ENCODE data around the gene LTBP3. TPM values are rescaled to one million over a fixed set of nuclear protein-coding genes. Genes with fewer than 3 reads are reported as not detected.

Gene LTBP3
- total and polyA plus RNA-seq, 2 donors (not counting 1 experiment from before 2014, with no cell fraction given) = 37.3 to 40.4 TPM

DNA sequence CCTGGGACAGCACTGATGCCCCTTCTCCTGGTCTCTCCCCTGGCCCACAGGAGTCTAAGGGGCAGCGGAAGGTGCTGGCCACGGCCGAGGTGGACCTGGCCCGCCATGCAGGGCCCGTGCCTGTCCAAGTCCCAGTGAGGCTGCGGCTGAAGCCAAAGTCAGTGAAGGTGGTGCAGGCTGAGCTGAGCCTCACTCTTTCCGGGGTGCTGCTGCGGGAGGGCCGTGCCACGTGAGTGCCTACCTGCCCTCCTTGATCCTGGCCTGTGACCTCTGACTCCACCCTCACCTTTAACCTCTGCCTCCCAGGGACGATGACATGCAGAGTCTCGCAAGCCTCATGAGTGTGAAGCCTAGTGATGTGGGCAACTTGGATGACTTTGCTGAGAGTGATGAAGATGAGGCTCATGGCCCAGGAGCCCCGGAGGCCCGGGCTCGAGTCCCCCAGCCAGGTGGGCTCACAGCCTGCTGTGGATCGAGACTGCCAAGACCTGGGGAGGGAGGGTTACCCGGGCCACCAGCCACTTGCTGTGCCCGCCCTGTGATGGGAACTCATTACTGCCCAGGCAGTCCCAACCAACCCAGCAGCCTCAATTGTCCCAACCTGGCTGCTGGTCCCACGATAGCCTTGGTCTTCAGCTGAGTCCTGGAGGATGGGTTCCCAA, 22.0 kb upstream of the LTBP3 start:
- Histone ChIP-seq H2AFZ (ENCODE audit: low read length) (no peak overlapping the region), H3K79me2 (ENCODE audit: control insufficient read depth, insufficient read depth, low read length) (peaks cover 12% of the 10 kb centered on the region), H3K9ac (ENCODE audit: insufficient read depth, low read length) (no peak overlapping the region), H3K27me3 (ENCODE audit: control insufficient read depth, insufficient read depth, low read length) (no peaks in the 10 kb centered on the region), H3K4me2 (ENCODE audit: extremely low read depth, insufficient read depth, low read length) (no peak overlapping the region), H3K4me1 (ENCODE audit: control insufficient read depth, extremely low read depth, insufficient read depth, low read length) (peaks cover 20% of the 10 kb centered on the region), H3K4me3 (replicated peaks in 1 of 4; ENCODE audit: control extremely low read depth in 1 of 4, insufficient read depth in 1 of 4, low read depth in 3 of 4, low read length in 4 of 4) (no peak overlapping the region), H3K36me3 (ENCODE audit: control insufficient read depth, insufficient read depth, low read length) (peaks cover 27% of the 10 kb centered on the region), H4K20me1 (ENCODE audit: control insufficient read depth, extremely low read depth, insufficient read depth, low read length) (no peaks in the 10 kb centered on the region), H3K9me3 (ENCODE audit: control insufficient read depth, insufficient read depth, low read depth, low read length) (no peaks in the 10 kb centered on the region), H3K27ac (ENCODE audit: insufficient read depth, low read length) (no peak overlapping the region)
- TF ChIP-seq, protein P1, sequence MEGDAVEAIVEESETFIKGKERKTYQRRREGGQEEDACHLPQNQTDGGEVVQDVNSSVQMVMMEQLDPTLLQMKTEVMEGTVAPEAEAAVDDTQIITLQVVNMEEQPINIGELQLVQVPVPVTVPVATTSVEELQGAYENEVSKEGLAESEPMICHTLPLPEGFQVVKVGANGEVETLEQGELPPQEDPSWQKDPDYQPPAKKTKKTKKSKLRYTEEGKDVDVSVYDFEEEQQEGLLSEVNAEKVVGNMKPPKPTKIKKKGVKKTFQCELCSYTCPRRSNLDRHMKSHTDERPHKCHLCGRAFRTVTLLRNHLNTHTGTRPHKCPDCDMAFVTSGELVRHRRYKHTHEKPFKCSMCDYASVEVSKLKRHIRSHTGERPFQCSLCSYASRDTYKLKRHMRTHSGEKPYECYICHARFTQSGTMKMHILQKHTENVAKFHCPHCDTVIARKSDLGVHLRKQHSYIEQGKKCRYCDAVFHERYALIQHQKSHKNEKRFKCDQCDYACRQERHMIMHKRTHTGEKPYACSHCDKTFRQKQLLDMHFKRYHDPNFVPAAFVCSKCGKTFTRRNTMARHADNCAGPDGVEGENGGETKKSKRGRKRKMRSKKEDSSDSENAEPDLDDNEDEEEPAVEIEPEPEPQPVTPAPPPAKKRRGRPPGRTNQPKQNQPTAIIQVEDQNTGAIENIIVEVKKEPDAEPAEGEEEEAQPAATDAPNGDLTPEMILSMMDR (conservative IDR thresholded peaks at IDR 0.05 in 1 of 2, IDR thresholded peaks at IDR 0.05 in 1 of 2; ENCODE audit: low read depth in 1 of 2, low read length in 2 of 2) = no peak
- no peak for TF ChIP-seq EZH2 (IDR thresholded peaks at IDR 0.05; ENCODE audit: low read length, missing control alignments)
- no peak for DNase-seq (ENCODE audit: low read depth in 2 of 2)

GRCh38 chr11:65579291-65579690, 21.1 kb upstream of the LTBP3 start:
- no peaks in the 10 kb centered on the region for H4K20me1 ChIP-seq (ENCODE audit: control insufficient read depth, extremely low read depth, insufficient read depth, low read length)
- no peak for TF ChIP-seq EZH2 (IDR thresholded peaks at IDR 0.05; ENCODE audit: low read length, missing control alignments)
- TF ChIP-seq, protein P1 (conservative IDR thresholded peaks at IDR 0.05 in 1 of 2, IDR thresholded peaks at IDR 0.05 in 1 of 2; ENCODE audit: low read depth in 1 of 2, low read length in 2 of 2) = no peak
- peaks cover 24% of the 10 kb centered on the region for H3K4me1 ChIP-seq (ENCODE audit: control insufficient read depth, extremely low read depth, insufficient read depth, low read length)
- peaks cover 12% of the 10 kb centered on the region for H3K79me2 ChIP-seq (ENCODE audit: control insufficient read depth, insufficient read depth, low read length)
- H3K9me3 ChIP-seq (ENCODE audit: control insufficient read depth, insufficient read depth, low read depth, low read length) = no peaks in the 10 kb centered on the region
- no peak overlapping the region for H3K27ac ChIP-seq (ENCODE audit: insufficient read depth, low read length)
- H3K4me3 ChIP-seq (replicated peaks in 1 of 4; ENCODE audit: control extremely low read depth in 1 of 4, insufficient read depth in 1 of 4, low read depth in 3 of 4, low read length in 4 of 4) = no peak overlapping the region
- no peak for DNase-seq (ENCODE audit: low read depth in 2 of 2)
- no peaks in the 10 kb centered on the region for H3K27me3 ChIP-seq (ENCODE audit: control insufficient read depth, insufficient read depth, low read length)
- no peak overlapping the region for H3K9ac ChIP-seq (ENCODE audit: insufficient read depth, low read length)
- H2AFZ ChIP-seq (ENCODE audit: low read length) = no peak overlapping the region
- peaks cover 26% of the 10 kb centered on the region for H3K36me3 ChIP-seq (ENCODE audit: control insufficient read depth, insufficient read depth, low read length)
- no peak overlapping the region for H3K4me2 ChIP-seq (ENCODE audit: extremely low read depth, insufficient read depth, low read length)

DNA sequence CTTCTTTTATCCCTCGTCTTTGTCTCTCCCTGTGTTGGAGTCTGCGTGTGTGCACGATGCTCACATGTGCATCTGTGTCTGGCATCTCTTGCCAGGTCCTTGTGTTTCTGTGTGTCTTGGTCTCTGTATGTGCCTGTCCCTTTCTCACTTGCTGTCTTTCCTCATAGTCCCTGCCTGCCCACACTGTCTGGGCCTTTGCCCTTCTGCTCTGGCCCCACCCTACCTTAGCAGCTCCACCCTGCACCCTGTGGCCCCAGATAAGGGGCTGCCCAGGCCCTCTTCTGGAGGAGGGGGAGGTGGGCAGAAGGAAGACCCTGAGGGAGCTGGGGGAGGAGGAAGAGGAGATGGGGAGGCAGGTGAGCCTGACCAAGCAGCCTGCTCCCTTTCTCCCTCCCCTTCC, 20.5 kb upstream of the LTBP3 start:
- Histone ChIP-seq H3K4me3 (replicated peaks in 1 of 4; ENCODE audit: control extremely low read depth in 1 of 4, insufficient read depth in 1 of 4, low read depth in 3 of 4, low read length in 4 of 4) (no peak overlapping the region), H3K4me2 (ENCODE audit: extremely low read depth, insufficient read depth, low read length) (no peak overlapping the region), H3K27ac (ENCODE audit: insufficient read depth, low read length) (no peak overlapping the region), H3K9me3 (ENCODE audit: control insufficient read depth, insufficient read depth, low read depth, low read length) (no peaks in the 10 kb centered on the region), H3K79me2 (ENCODE audit: control insufficient read depth, insufficient read depth, low read length) (peaks cover 12% of the 10 kb centered on the region), H4K20me1 (ENCODE audit: control insufficient read depth, extremely low read depth, insufficient read depth, low read length) (no peaks in the 10 kb centered on the region), H3K36me3 (ENCODE audit: control insufficient read depth, insufficient read depth, low read length) (peaks cover 24% of the 10 kb centered on the region), H2AFZ (ENCODE audit: low read length) (no peak overlapping the region), H3K27me3 (ENCODE audit: control insufficient read depth, insufficient read depth, low read length) (no peaks in the 10 kb centered on the region), H3K9ac (ENCODE audit: insufficient read depth, low read length) (no peak overlapping the region), H3K4me1 (ENCODE audit: control insufficient read depth, extremely low read depth, insufficient read depth, low read length) (peaks cover 27% of the 10 kb centered on the region)
- TF ChIP-seq EZH2 (IDR thresholded peaks at IDR 0.05; ENCODE audit: low read length, missing control alignments) = no peak
- TF ChIP-seq, protein P1 (conservative IDR thresholded peaks at IDR 0.05 in 1 of 2, IDR thresholded peaks at IDR 0.05 in 1 of 2; ENCODE audit: low read depth in 1 of 2, low read length in 2 of 2) = no peak
- no peak for DNase-seq (ENCODE audit: low read depth in 2 of 2)
